HepG2 (cell line): ENCODE results near the gene CABLES2. TPM values are rescaled to one million over a fixed set of nuclear protein-coding genes. Genes with fewer than 3 reads are reported as not detected.

Experiments
- ARID3A ChIP-seq: IDR thresholded peaks from 2 replicates; pipeline ENCODE4 v1.6.1; 2012; ENCODE audit warnings: low read depth, low read length, improper control_type of control experiment
- CBX1 ChIP-seq: IDR thresholded peaks from one replicate; pipeline ENCODE4 v1.6.1; 2016; ENCODE audit warnings: antibody characterized with exemption, low read depth
- DMAP1 ChIP-seq: IDR thresholded peaks from 2 replicates; pipeline ENCODE4 v1.6.1; 2016
- HOXD1 ChIP-seq: sonication (generic); formaldehyde crosslinking; IDR thresholded peaks from 2 replicates; pipeline ENCODE4 v1.5.0; 2020; ENCODE audit warnings: missing genetic modification reagents
- IKZF1 ChIP-seq: fragments of 450-650 bp; IDR thresholded peaks from 2 replicates; pipeline ENCODE4 v1.7.1; 2016
- MAF1 ChIP-seq: sonication (generic); formaldehyde crosslinking; IDR thresholded peaks from 2 replicates; pipeline ENCODE4 v1.5.0; 2020; ENCODE audit warnings: missing genetic modification reagents, borderline replicate concordance
- NFAT5 ChIP-seq: sonication (generic); formaldehyde crosslinking; IDR thresholded peaks from 2 replicates; pipeline ENCODE4 v1.4.0; 2020; ENCODE audit warnings: missing genetic modification reagents
- PHF8 ChIP-seq: sonication (generic); formaldehyde crosslinking; IDR thresholded peaks from 2 replicates; pipeline ENCODE4 v1.5.0; 2020; ENCODE audit warnings: missing genetic modification reagents
- REL ChIP-seq: sonication (generic); formaldehyde crosslinking; conservative IDR thresholded peaks from 2 replicates; pipeline ENCODE4 v1.8.0; 2022; ENCODE audit warnings: mild to moderate bottlenecking, missing genetic modification reagents, moderate library complexity
- SIX1 ChIP-seq: sonication (generic); formaldehyde crosslinking; IDR thresholded peaks from 2 replicates; pipeline ENCODE4 v1.4.0; 2020; ENCODE audit warnings: missing genetic modification reagents, borderline replicate concordance
- ZBTB1 ChIP-seq: sonication (generic); formaldehyde crosslinking; IDR thresholded peaks from 2 replicates; pipeline ENCODE4 v1.4.0; 2020; ENCODE audit warnings: missing genetic modification reagents, borderline replicate concordance
- ZFX ChIP-seq: sonication (generic); formaldehyde crosslinking; IDR thresholded peaks from 2 replicates; pipeline ENCODE4 v1.4.0; 2020; ENCODE audit warnings: mild to moderate bottlenecking, low read depth, missing genetic modification reagents, moderate library complexity
- ZNF333 ChIP-seq: sonication (generic); formaldehyde crosslinking; IDR thresholded peaks from 2 replicates; pipeline ENCODE4 v1.4.0; 2020; ENCODE audit warnings: mild to moderate bottlenecking, missing genetic modification reagents, borderline replicate concordance
- ZNF430 ChIP-seq: sonication (generic); formaldehyde crosslinking; IDR thresholded peaks from 2 replicates; pipeline ENCODE4 v1.9.0; 2021; ENCODE audit warnings: mild to moderate bottlenecking, missing genetic modification reagents
- ZNF737 ChIP-seq: sonication (generic); formaldehyde crosslinking; IDR thresholded peaks from 2 replicates; pipeline ENCODE4 v1.5.0; 2020; ENCODE audit warnings: missing genetic modification reagents, mild to moderate bottlenecking, borderline replicate concordance
- ZNF747 ChIP-seq: sonication (generic); formaldehyde crosslinking; IDR thresholded peaks from 2 replicates; pipeline ENCODE4 v1.8.1; 2023; ENCODE audit warnings: missing genetic modification reagents, mild to moderate bottlenecking, borderline replicate concordance
- ZNF800 ChIP-seq: sonication (generic); formaldehyde crosslinking; IDR thresholded peaks from 2 replicates; pipeline ENCODE4 v1.4.0; 2020; ENCODE audit warnings: missing genetic modification reagents
- polyA plus RNA-seq, 8 experiments: library from polyadenylated mRNA; depleted of rRNA in 3 of 8; stranded (reverse) in 7 of 8; unstranded in 1 of 8; fragments of >200 nt; fragmentation: Illumina TruSeq in 4 of 8; extraction: Trizol in 4 of 8; gene quantifications; 2 replicates each; pipeline versions ENCODE4 v1.2.1 to v1.2.3, GENCODE V29; 2011 to 2016; ENCODE audit warnings: low read depth in 4 of 8, missing spikeins in 1 of 8, mixed read lengths in 1 of 8; ENCODE audit not compliant: insufficient read depth in 1 of 8
- total RNA-seq, 5 experiments: library from RNA; depleted of rRNA; stranded (reverse); fragments of >200 nt; fragmentation: Illumina TruSeq; extraction: Trizol; gene quantifications; 2 replicates each; pipeline ENCODE4 v1.2.3, GENCODE V29; 2016; ENCODE audit warnings: low read depth in 1 of 5

The CABLES2 gene
- total and polyA plus RNA-seq, 2 of the 13 experiments (the other 11 are each of a cell fraction or from before 2014, with no cell fraction given): 5.2 to 9.7 TPM

GRCh38 chr20:62370115-62370806 is 36.8 kb downstream of the CABLES2 start (continued):
- no peak for TF ChIP-seq ZNF800
- no peak for TF ChIP-seq ARID3A
- no peak for TF ChIP-seq HOXD1 (CRISPR knock-in tag)
- peak; percentile 85 for TF ChIP-seq ZFX (CRISPR knock-in tag)
- no peak for TF ChIP-seq IKZF1
- TF ChIP-seq ZBTB1: no peak
- TF ChIP-seq MAF1 (CRISPR knock-in tag): no peak
- TF ChIP-seq ZNF333: 0 out of 2 replicates have a peak, but pooled peaks have one; percentile 2
- TF ChIP-seq CBX1: no peak
- TF ChIP-seq ZNF430 (CRISPR knock-in tag): peak; percentile 14
- no peak for TF ChIP-seq DMAP1 (CRISPR knock-in tag)
- no peak for TF ChIP-seq REL (CRISPR knock-in tag)
- peak; percentile 37; the same call in 1 of the 2 replicates for TF ChIP-seq ZNF747 (CRISPR knock-in tag)
- TF ChIP-seq SIX1 (CRISPR knock-in tag): 0 out of 2 replicates have a peak, but pooled peaks have one; percentile 23
- no peak; the same call in none of the 2 replicates for TF ChIP-seq PHF8 (CRISPR knock-in tag)
- TF ChIP-seq NFAT5 (CRISPR knock-in tag): peak; percentile 69; the same call in 1 of the 2 replicates
- TF ChIP-seq ZNF737: 0 out of 2 replicates have a peak, but pooled peaks have one; percentile 23
